DMS53 treated with DMSO at 0.1 percent for 48 hours (cell line): ENCODE data around the gene CRYBB1.
"Not testable (repeated sequence)": the region's sequence is repeated elsewhere in the genome, so short reads cannot be mapped to it uniquely, and the experiment has no call there.

Experiments used
- DNase-seq: peaks from one replicate; lab custom pipeline; 2025; ENCODE audit not compliant: unreplicated experiment; lab: John Stamatoyannopoulos, UW

The CRYBB1 gene

GRCh38 chr22:26636296-26636695 lies 18.5 kb upstream of the CRYBB1 start:
- DNase-seq, result no peak

DNA sequence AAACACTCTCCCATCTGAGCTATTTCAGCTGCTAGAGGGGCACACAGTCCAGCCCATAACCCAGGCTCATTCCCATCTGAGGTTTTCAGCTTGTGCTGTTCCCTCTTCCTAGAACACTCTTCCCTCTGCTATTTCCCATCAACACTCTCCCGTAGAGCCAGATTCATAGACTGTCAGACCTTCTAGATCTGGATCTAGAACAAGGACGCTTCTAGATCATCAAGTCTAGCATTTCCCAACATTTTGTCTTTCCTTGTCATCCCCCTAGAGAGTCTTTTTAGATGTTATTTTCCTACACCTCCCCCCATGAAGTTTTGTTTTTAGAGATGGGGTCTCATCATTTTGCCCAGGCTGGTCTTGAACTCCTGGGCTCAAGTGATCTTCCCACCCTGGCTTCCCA lies 17.3 kb upstream of the CRYBB1 start:
- no peak for DNase-seq

GRCh38 chr22:26634189-26634588 lies 16.4 kb upstream of the CRYBB1 start:
- no peak for DNase-seq

DNA sequence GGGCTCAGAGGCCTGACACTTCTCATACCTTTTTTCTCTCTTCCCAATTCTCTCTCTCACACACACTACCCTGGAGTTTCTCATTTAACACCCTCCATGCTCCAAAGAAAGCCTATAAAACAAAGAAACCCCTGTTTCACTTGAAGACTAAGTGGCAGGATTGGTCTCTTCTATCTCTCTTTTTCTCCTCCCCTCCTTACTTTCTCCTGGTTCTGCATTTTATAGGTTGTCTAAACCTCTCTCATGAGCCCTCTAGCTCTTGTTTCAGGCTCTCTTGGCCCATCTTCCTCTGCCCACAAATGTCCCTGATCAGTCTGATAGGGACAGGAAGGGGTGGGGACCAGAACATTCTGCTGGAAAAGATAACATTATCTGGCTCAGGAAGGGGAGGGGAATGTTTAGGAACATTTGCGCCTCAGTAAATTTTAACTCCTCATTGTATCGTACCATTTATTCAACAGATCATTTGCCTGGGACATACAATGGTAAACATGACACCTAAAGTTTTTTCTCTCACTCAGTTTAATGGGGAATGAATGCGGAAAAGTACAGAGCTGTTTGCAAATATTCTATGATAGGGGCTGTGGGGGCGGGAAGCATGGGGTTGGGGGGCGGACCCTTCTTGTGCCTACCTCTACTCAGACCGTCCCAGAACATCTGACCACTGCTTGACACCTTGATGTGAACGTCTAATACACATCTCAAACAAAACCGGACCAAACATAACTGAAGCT lies 14.8 kb upstream of the CRYBB1 start:
- DNase-seq, result no peak

GRCh38 chr22:26631282-26631681 lies 13.5 kb upstream of the CRYBB1 start:
- DNase-seq, result no peak

DNA sequence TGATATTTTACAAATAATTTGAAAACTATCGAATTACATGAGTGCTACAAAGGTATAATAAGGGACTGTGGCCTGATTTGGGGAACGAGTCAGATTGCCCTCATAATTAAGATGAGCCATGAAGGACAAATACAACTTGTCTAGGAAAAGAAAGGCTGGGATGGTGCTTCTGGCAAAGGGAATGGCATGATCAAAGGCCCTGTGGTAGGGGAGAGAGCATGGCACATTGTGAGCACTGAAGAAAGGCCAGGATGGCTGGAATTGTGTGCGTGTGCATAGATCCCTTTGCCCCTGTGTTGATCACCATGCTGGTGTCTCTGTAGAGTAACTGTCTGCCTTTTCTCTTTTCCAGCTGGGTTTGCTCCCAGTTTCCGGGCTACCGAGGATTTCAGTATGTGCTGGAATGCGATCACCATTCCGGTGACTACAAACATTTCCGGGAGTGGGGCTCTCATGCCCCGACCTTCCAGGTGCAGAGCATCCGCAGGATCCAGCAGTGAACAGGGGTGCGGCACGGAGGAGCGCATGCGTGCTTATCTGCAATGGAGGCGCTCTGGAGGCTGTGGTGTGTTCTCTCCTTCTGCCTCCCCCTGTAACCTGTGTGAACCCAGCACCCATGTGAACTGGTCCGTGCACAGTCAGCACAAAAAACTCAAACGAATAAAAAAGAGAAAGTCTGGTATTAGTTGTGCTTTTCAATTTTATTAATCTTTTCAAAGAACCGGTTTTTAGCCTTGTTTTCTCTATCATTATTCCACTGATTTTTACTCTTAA lies 12.3 kb upstream of the CRYBB1 start:
- DNase-seq, result no peak

GRCh38 chr22:26624803-26625202 lies 7.0 kb upstream of the CRYBB1 start:
- no peak for DNase-seq

- DNase-seq, result no peak
Measured at GRCh38 chr22:26623984-26624383, 6.2 kb upstream of the CRYBB1 start.

- no peak for DNase-seq
Measured at GRCh38 chr22:26621663-26622062, 3.8 kb upstream of the CRYBB1 start, which contains the start of gene CRYBA4. Gene CRYBA4 (plus strand): TSS chr22:26621963. CDS start chr22:26622597, 634 bp downstream.

DNA sequence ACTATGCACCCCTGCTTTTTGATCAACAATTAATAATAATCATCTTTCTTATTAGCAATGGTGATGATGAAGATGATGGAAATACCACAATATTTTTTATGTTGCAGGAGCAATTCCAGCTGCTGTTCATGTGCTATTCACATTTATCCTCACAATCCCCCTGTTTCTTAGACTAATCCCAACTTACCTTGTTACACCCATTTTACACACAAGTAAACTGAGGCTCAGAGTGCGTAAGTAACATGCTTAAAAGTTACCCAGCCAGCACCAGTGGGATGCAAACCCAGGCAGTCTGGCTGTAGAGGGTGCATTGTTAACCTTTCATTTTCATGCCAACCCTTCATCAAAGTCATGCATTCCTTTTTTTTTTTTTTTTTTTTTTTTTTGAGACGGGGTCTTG lies 2.4 kb upstream of the CRYBB1 start:
- DNase-seq, result no peak

GRCh38 chr22:26619510-26619909 lies 1.7 kb upstream of the CRYBB1 start:
- no peak for DNase-seq

- no peak for DNase-seq
Measured at GRCh38 chr22:26618455-26618854, 628 bp upstream of the CRYBB1 start.

- no peak for DNase-seq
Measured at GRCh38 chr22:26616650-26617049, 1.2 kb downstream of the CRYBB1 start.

DNA sequence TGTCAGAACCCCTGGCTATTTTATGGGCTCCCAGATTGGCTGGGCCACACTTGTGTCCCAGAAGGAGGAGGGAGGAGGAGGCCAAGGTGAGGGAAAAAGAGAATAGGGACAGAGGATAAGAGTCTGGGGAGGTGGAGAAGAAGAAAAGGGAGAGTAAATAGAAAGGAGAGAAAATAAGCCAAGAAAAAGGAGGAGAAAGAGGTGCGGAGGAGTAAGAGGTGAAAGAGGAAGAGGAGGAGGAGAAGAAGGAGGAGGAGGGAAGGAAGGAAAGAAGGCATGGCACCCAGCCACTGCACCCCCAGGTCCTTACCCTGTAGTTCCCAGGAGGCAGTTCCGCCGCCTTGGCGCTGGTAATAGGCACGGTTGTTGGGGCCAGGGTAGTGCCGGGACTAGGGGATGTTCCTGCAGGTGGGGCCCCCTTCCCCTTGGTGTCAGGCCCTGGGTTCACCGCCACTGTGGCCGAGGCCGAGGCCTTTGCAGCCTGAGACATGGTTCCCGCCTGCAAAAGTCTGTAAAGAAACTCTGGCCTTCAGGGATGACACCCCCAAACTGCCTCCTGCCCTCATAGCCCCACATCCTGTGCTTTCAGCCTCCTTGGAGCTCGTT lies 1.9 kb downstream of the CRYBB1 start:
- no peak for DNase-seq

DNA sequence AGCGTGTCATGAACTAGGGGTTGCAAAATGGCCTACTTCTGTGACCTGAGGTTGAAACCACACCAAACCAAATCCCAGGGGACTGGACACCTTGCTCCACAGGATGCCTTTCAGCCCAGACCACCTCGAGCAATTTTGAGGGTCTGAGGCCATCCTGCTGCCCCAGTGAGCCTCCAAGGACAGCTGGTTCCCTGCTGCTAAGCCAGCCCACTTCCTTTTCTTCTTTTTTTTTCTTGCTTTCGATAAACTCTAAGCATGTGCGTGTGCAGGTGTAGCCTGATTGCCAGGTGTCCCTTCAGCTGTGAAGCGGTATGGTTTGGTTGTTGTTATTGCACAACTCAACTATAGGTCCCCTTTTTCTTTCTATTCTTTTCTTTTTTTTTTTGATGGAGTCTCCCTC lies 2.7 kb downstream of the CRYBB1 start:
- DNase-seq, result no peak

DNA sequence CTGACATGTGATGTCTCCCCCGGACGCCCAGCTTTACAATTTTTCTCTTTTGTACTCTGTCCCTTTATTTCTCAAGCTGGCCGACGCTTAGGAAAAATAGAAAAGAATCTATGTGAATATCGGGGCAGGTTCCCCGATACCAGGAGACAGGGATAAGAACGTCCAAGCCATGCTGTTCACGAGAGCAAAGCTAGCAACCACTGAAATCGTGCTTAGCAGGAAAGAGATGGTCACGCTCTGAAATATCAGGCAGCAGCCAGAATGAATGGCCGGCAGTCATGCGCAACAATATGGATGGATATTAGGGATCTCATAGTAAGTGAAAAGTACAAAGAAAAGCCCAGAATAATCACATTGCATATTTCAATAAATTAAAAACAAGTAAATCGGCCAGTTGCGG lies 3.5 kb downstream of the CRYBB1 start:
- DNase-seq, result no peak

- DNase-seq, result not testable (repeated sequence)
Measured at GRCh38 chr22:26613753-26614152, 4.1 kb downstream of the CRYBB1 start.

DNA sequence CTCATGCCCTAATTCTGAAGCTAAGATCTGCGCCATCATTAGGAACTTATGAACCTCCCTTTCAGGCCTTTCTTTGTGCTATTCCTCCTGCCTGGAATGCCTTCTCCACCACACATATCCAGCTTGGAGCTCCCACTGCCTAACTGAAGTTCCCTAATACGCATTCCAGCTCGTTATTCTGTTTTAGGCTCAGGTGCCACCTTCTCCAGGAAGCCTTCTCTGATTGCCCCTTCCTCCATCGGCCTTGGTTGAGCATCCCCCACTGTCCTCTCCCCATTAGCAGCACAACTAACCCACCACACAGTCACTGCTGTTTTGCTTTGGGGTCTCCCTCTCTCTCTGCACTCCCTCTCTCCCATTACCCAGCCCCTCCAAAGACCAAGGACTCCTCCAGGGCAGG lies 5.2 kb downstream of the CRYBB1 start:
- no peak for DNase-seq

GRCh38 chr22:26610996-26611395 lies 6.8 kb downstream of the CRYBB1 start:
- no peak for DNase-seq

DNA sequence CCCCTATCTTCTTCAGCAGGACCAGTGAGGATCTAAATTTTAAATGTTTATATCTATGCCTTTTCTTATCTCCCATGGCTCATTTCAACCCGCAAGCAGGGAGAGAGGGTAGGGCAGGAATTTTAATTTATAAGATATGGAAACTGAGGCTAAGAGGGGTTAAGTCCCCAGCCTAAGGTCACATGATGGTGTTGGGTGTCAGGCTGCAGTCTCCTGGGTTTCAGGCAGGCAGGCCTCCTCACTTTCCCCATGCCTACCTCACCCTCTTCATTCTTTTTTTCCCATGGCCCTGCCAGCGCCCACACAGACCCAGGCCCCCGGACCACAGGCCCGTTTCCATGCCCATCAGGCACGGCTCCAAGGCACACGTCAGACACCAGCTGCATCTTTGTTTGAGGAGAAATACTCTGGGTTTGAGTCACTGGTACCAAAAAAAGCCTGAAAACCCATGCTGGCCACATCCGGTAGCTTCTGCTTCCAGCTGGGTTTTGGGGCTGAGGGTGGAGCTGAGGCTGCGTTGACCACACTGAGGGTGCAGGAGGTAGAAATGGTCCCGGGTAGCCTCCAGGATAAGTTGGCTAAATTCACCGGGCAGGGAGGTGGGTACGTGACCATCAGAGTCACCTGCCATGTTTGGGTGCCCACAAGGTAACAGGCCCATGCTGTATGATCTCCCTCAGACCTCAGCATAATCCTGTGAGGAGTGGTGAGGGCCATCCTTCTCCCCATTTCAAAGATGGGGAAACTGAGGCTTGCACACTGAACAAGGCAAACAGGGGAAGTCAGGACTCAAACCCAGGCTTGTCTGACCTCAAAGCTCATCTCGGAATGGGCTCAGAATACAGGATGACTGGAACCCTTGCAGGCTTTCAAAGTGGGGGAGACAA lies 7.5 kb downstream of the CRYBB1 start:
- no peak for DNase-seq

- DNase-seq, result no peak
Measured at GRCh38 chr22:26609287-26609686, 8.5 kb downstream of the CRYBB1 start.
